ENCODE results near the gene PLEKHD1.

DNA sequence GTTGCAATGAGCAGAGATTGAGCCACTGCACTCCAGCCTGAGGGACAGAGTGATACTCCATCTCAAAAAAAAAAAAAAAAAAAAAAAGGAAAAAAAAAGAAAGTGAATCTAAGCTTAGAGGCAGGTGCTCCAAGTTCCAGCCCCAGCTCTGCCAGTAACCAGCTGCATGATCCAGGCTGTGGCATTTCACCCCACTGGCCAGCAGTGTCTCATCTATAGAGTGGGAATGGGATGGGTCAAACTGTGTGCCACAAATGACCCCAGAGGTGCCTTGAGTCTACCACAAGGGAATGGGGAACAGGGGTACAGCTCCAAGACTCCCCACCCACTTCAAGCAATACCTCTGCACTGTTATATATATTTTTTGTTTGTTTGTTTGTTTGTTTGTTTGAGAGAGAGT lies 5.0 kb downstream of the PLEKHD1 start:
- TF ChIP-seq EZH2 (IDR thresholded peaks at IDR 0.05; ENCODE audit: low read length, missing control alignments): no peak
- TF ChIP-seq, protein P1, sequence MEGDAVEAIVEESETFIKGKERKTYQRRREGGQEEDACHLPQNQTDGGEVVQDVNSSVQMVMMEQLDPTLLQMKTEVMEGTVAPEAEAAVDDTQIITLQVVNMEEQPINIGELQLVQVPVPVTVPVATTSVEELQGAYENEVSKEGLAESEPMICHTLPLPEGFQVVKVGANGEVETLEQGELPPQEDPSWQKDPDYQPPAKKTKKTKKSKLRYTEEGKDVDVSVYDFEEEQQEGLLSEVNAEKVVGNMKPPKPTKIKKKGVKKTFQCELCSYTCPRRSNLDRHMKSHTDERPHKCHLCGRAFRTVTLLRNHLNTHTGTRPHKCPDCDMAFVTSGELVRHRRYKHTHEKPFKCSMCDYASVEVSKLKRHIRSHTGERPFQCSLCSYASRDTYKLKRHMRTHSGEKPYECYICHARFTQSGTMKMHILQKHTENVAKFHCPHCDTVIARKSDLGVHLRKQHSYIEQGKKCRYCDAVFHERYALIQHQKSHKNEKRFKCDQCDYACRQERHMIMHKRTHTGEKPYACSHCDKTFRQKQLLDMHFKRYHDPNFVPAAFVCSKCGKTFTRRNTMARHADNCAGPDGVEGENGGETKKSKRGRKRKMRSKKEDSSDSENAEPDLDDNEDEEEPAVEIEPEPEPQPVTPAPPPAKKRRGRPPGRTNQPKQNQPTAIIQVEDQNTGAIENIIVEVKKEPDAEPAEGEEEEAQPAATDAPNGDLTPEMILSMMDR (conservative IDR thresholded peaks at IDR 0.05 in 1 of 2, IDR thresholded peaks at IDR 0.05 in 1 of 2; ENCODE audit: low read depth in 1 of 2, low read length in 2 of 2): no peak

Measured in fibroblast of lung (primary cell).